Lower leg skin (tissue), 3 donors: ENCODE results near the gene DUSP22.

Experiments
- CTCF ChIP-seq, 3 donors: fragments of 450-650 bp; IDR thresholded peaks; one replicate each; pipeline ENCODE4 v1.5.1; 2016; ENCODE audit warnings: antibody characterized with exemption in 3 of 3, mild to moderate bottlenecking in 3 of 3, moderate library complexity in 2 of 3
- POLR2A ChIP-seq, 2 donors: fragments of 450-650 bp; IDR thresholded peaks; one replicate each; pipeline ENCODE4 v1.6.1; 2016 to 2017; ENCODE audit warnings: antibody characterized with exemption in 2 of 2, mild to moderate bottlenecking in 1 of 2, moderate library complexity in 1 of 2

GRCh38 chr6:332671-333070, 40.4 kb downstream of the DUSP22 start:
- TF ChIP-seq CTCF (IDR thresholded peaks at IDR 0.05) = no peak
- TF ChIP-seq POLR2A (IDR thresholded peaks at IDR 0.05) = no peak
